Measurements from ENCODE around the gene KRT39.

KRT39 gene

DNA sequence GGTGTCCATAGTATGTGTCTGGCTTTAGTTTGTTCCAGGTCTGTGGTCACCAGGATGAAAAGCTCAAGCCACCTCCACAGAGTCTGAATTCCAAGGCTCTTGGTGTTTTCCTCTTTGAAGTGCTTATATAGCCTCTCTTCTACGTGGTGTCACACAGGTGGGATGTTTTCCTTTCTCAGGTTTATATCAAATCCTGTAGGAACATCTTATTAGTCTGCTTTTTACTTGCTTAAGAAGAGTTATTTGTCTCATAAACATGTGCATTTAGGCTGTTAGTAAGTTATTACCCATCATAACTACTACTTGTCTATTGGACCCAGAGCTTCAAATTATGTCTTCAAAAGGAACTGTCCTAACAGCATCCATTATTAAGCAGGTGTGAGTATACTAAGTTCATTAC is at the start of gene KRT39:
TSS of gene KRT39 (minus strand) at position 101 of the 400 bp plus-strand sequence. CDS start at position 9, 92 bp downstream.
- DNase-seq (ENCODE audit: low read depth), result no peak
- TF ChIP-seq, protein P1, sequence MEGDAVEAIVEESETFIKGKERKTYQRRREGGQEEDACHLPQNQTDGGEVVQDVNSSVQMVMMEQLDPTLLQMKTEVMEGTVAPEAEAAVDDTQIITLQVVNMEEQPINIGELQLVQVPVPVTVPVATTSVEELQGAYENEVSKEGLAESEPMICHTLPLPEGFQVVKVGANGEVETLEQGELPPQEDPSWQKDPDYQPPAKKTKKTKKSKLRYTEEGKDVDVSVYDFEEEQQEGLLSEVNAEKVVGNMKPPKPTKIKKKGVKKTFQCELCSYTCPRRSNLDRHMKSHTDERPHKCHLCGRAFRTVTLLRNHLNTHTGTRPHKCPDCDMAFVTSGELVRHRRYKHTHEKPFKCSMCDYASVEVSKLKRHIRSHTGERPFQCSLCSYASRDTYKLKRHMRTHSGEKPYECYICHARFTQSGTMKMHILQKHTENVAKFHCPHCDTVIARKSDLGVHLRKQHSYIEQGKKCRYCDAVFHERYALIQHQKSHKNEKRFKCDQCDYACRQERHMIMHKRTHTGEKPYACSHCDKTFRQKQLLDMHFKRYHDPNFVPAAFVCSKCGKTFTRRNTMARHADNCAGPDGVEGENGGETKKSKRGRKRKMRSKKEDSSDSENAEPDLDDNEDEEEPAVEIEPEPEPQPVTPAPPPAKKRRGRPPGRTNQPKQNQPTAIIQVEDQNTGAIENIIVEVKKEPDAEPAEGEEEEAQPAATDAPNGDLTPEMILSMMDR (IDR thresholded peaks at IDR 0.05; ENCODE audit: insufficient read depth, low read depth, low read length, missing control alignments), result no peak
- no peak within 1 kb of the TSS for H3K4me3 ChIP-seq (ENCODE audit: low read depth, low read length)

DNA sequence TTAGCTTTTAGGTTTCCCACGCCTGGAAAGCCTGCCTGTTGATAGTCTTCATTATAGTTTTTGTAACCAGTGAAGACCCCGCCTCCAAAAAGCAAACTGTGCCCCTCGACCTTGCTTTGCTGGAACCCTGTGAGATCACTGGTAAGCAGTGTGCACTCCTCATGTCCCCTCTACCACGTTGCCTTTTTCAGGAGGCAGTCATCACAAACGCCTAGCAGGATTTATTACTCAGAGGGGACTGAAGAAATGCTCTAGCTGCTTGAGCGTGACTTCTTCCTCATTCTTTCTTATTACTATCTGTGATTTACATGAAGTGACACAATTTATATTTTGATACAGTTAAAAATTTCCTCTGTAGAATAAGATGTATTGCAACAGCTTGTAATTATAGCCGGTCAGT is 48.7 kb upstream of the KRT39 start:
- TF ChIP-seq, protein P1 (IDR thresholded peaks at IDR 0.05; ENCODE audit: insufficient read depth, low read depth, low read length, missing control alignments), result no peak
- DNase-seq (ENCODE audit: low read depth), result no peak
- H3K4me3 ChIP-seq (ENCODE audit: low read depth, low read length), result no peak overlapping the region

DNA sequence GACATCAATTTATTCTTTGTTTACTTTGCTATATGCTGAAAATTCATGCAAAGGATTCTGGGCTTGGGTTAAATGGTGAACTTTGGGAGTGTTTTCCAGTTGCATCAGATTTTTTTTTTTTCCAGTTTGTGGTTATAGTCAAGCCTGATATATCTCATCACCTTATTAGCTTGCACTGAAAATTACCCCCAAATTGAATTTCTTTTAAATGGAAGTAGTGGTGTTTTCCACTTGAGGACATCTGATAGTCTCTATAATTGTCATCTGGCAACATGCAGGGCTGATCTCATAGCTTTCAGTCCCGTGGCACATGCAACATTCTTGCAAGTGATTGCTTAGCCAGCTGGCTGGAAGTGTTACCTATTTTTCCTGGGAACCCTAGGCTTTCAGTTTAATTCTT is 46.9 kb upstream of the KRT39 start:
- TF ChIP-seq, protein P1 (IDR thresholded peaks at IDR 0.05; ENCODE audit: insufficient read depth, low read depth, low read length, missing control alignments), result no peak
- DNase-seq (ENCODE audit: low read depth), result no peak

DNA sequence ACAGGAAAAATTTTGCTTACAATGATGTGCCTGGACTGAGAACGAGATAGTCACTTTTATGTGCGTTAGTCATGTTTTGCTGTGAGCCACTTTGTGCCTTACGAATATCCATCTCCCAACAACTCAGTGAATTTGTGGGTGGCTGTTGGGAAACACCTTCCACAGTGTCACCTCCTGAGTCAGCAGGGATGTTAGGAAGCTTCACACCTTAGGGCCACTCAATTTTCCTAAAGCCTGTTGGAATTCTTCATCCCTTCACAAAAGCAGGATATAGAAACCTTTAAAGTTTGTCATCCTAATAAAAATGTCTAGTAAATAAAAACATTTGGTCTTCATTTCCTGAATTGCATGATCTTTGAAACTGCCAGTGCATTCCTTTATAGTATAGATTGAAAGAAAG is 46.4 kb upstream of the KRT39 start:
- TF ChIP-seq, protein P1 (IDR thresholded peaks at IDR 0.05; ENCODE audit: insufficient read depth, low read depth, low read length, missing control alignments), result no peak
- no peak for DNase-seq (ENCODE audit: low read depth)
- no peak overlapping the region for H3K4me3 ChIP-seq (ENCODE audit: low read depth, low read length)

More for the DNA sequence above, 46.9 kb upstream of the KRT39 start:
- H3K4me3 ChIP-seq (ENCODE audit: low read depth, low read length), result no peak overlapping the region

DNA sequence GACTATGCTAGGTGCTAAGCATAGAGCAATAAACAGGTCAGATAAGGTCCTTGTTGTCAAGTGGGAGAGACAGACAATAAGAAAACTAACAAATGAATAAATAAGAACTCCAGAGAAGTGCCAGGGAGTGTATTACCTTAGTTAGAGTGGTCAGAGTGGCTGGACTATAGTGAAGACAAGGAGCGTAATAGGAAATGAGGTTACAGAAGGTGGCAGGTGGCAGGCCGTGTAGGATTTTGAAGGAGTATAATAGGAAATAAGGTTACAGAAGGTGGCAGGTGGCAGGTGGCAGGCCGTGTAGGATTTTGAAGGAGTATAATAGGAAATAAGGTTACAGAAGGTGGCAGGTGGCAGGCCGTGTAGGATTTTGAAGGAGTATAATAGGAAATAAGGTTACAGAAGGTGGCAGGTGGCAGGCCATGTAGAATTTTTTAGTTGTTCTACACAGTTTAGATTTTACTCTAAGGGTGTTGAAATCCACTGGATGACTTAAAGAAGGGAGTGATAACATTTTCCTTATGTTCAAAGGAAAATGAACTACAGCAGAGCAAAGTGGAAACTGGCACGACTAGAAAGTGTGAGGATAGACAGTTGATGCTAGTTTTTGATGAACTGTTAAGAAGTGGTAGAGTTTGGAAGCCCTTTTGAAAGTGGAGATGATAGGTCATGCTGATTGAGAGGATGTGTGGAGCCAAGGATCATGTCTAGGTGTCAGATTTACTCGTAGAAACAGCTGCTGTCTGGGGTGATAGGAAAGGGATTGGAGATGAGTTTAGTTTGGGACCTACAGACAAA is 45.8 kb upstream of the KRT39 start:
- TF ChIP-seq, protein P1 (IDR thresholded peaks at IDR 0.05; ENCODE audit: insufficient read depth, low read depth, low read length, missing control alignments), result no peak
- no peak for DNase-seq (ENCODE audit: low read depth)
- H3K4me3 ChIP-seq (ENCODE audit: low read depth, low read length), result no peak overlapping the region

DNA sequence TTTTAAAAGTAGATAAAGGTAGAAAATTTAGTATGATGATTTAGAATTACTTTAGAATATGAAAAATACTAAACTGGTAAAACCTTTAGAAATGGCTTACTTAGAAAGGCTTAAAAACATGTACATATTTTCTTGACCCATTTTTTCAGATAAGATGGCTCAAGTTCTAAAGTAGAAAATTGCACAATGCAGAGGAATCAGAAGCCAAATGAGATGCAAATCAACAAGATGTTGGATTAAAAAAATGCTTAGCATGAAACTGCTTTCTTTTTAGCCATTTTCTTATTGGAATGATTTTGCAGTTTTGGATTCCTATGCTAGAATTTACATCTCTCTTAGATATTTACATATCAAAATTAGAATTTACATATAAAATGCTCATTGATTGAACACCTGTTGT is 43.7 kb upstream of the KRT39 start:
- H3K4me3 ChIP-seq (ENCODE audit: low read depth, low read length), result no peak overlapping the region
- DNase-seq (ENCODE audit: low read depth), result no peak
- TF ChIP-seq, protein P1 (IDR thresholded peaks at IDR 0.05; ENCODE audit: insufficient read depth, low read depth, low read length, missing control alignments), result no peak

DNA sequence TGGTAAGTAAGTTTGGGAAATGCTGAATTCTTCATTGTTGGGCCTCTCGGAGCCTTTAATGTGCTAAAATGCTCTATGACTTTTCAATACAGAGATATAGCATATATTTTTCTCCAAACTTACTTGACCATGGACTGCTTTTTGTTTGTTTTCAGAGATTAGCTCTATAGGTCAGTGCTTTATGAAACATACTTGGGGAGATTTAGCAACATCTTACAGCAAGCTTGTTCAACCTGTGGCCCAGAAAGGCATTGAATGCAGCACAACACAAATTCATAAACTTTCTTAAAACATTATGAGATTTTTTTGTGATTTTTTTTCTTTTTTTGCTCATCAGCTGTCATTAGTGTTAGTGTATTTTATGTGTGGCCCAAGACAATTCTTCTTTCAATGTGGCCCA is 43.2 kb upstream of the KRT39 start:
- TF ChIP-seq, protein P1 (IDR thresholded peaks at IDR 0.05; ENCODE audit: insufficient read depth, low read depth, low read length, missing control alignments), result no peak
- no peak overlapping the region for H3K4me3 ChIP-seq (ENCODE audit: low read depth, low read length)
- DNase-seq (ENCODE audit: low read depth), result no peak

Data from GM12865 (cell line).